ENCODE results near the gene SLC10A1. TPM values are rescaled to one million over a fixed set of nuclear protein-coding genes. Genes with fewer than 3 reads are reported as not detected.

Gene SLC10A1
- total and polyA plus RNA-seq, 2 of the 4 experiments (the other 2 are of a cell fraction), result 0.03 TPM; not detected in 1

- ChIA-PET POLR2A (ENCODE audit: unreplicated experiment) (no interaction called here), CTCF (interaction anchor here (1.2 kb wide), 1 partner anchor 223 kb away, joined by 4 read pairs; no protein-coding TSS in a partner anchor)
- no peak for DNase-seq
- no peak for TF ChIP-seq NFE2L2 (IDR thresholded peaks at IDR 0.05; ENCODE audit: low read depth, low read length)
- no peak for TF ChIP-seq BHLHE40 (IDR thresholded peaks at IDR 0.05; ENCODE audit: low read depth, low read length)
- no peak for TF ChIP-seq RCOR1 (IDR thresholded peaks at IDR 0.05; ENCODE audit: insufficient replicate concordance, low read length)
- TF ChIP-seq MAFK (IDR thresholded peaks at IDR 0.05; ENCODE audit: low read depth, low read length), result no peak
- no peak for TF ChIP-seq RFX5 (IDR thresholded peaks at IDR 0.05; ENCODE audit: low read depth, low read length)
- no peak for TF ChIP-seq POLR2A (IDR thresholded peaks at IDR 0.05; ENCODE audit: low read depth, low read length)
- no peak for TF ChIP-seq ELK1 (IDR thresholded peaks at IDR 0.05; ENCODE audit: borderline replicate concordance, low read depth, low read length)
- H4K91ac ChIP-seq (ENCODE audit: insufficient read depth, low read depth, low read length), result no peak overlapping the region
- H3K9me3 ChIP-seq (ENCODE audit: control insufficient read depth, insufficient read depth, low read length), result peaks cover 2% of the 10 kb centered on the region; the same call in 1 of the 2 replicates
- no peak overlapping the region for H2BK15ac ChIP-seq (ENCODE audit: low read depth, low read length)
- no peaks in the 10 kb centered on the region for H3K36me3 ChIP-seq (ENCODE audit: control insufficient read depth, insufficient read depth, low read length)
- H2AK5ac ChIP-seq (ENCODE audit: low read depth, low read length), result no peak overlapping the region
- no CpG with 5 or more reads among the region's 6 CpGs for WGBS, 2 experiments (ENCODE audit: extremely low coverage in 2 of 2, insufficient read length in 1 of 2)
- H3K4me1 ChIP-seq (ENCODE audit: control insufficient read depth, insufficient read depth, low read length), result no peaks in the 10 kb centered on the region
- H4K5ac ChIP-seq (ENCODE audit: low read depth, low read length), result no peak overlapping the region
- no peak for ATAC-seq (ENCODE audit: low read depth)
- intact Hi-C loops (cut with micrococcal nuclease) (no loop called here), dilution Hi-C loops (cut with HindIII; ENCODE audit: low sequenced_read_pairs, unreplicated experiment) (no loop called here), in situ Hi-C loops (cut with MboI; ENCODE audit: low sequenced_read_pairs) (no loop called here)
- H3K4me3 ChIP-seq (ENCODE audit: insufficient read depth, low read depth, low read length), result no peak overlapping the region
- no peak overlapping the region for H3K56ac ChIP-seq (ENCODE audit: extremely low read depth, insufficient read depth, low read length)
- no peak overlapping the region for H3K18ac ChIP-seq (ENCODE audit: low read depth, low read length)
- no peak overlapping the region for H3K4ac ChIP-seq (ENCODE audit: low read depth, low read length)
- H3K23ac ChIP-seq (ENCODE audit: low read depth, low read length), result no peak overlapping the region
- no peaks in the 10 kb centered on the region for H4K20me1 ChIP-seq (ENCODE audit: insufficient read depth, low read length)
- no peak overlapping the region for H2BK20ac ChIP-seq (ENCODE audit: low read depth, low read length)
- H2AK9ac ChIP-seq (replicated peaks; ENCODE audit: low read depth, low read length, poor library complexity), result no peak overlapping the region
- H3K27ac ChIP-seq (ENCODE audit: insufficient read depth, low read length), result no peak overlapping the region
- H3K9ac ChIP-seq (ENCODE audit: low read depth, low read length), result no peak overlapping the region
- H2BK5ac ChIP-seq (ENCODE audit: low read depth, low read length, poor library complexity, severe bottlenecking), result no peak overlapping the region
- no peak overlapping the region for H4K8ac ChIP-seq (ENCODE audit: low read depth in 2 of 2, low read length in 2 of 2)
- BruUV-seq (replicated peaks), result no TSS peak
- no peaks in the 10 kb centered on the region for H3K79me1 ChIP-seq (ENCODE audit: low read depth in 1 of 2, low read length in 2 of 2)
- no peaks in the 10 kb centered on the region for H3K9me1 ChIP-seq (ENCODE audit: insufficient read depth, low read length)
- no peak overlapping the region for H2BK120ac ChIP-seq (ENCODE audit: low read depth, low read length)
- no peak overlapping the region for H2AFZ ChIP-seq (replicated peaks; ENCODE audit: low read length, poor library complexity)
- no peak overlapping the region for H3K4me2 ChIP-seq (ENCODE audit: low read depth, low read length)
- H3K14ac ChIP-seq (replicated peaks; ENCODE audit: low read depth, low read length), result no peak overlapping the region
- H3K27me3 ChIP-seq (ENCODE audit: control insufficient read depth, insufficient read depth, low read length), result peaks cover 7% of the 10 kb centered on the region
These were observed 25.4 kb upstream of the SLC10A1 start for GRCh38 chr14:69822456-69822855.
